Endothelial cell (in vitro differentiated cells): ENCODE data around the gene INHBE. TPM values are rescaled to one million over a fixed set of nuclear protein-coding genes. Genes with fewer than 3 reads are reported as not detected.
A peak's percentile ranks its signal among the peaks of the same experiment; 100 is the strongest.

Source experiments
- DNase-seq: peaks from one replicate; pipeline ENCODE4 v3.0.0; 2021; ENCODE audit warnings: low spot score
- H3K27ac Mint-ChIP-seq: one replicate; pipeline ENCODE4 v1.8.0; 2021; ENCODE audit warnings: mixed read lengths, inconsistent platforms; ENCODE audit not compliant: unreplicated experiment
- H3K27me3 Mint-ChIP-seq: one replicate; pipeline ENCODE4 v1.8.0; 2021; ENCODE audit warnings: mild to moderate bottlenecking, moderate library complexity, mixed read lengths, inconsistent platforms; ENCODE audit not compliant: unreplicated experiment
- H3K36me3 Mint-ChIP-seq: one replicate; pipeline ENCODE4 v1.8.0; 2021; ENCODE audit warnings: mild to moderate bottlenecking, low read depth, mixed read lengths, inconsistent platforms; ENCODE audit not compliant: unreplicated experiment
- H3K4me1 Mint-ChIP-seq: one replicate; pipeline ENCODE4 v1.8.0; 2021; ENCODE audit warnings: mild to moderate bottlenecking, mixed read lengths, inconsistent platforms; ENCODE audit not compliant: unreplicated experiment
- H3K4me3 Mint-ChIP-seq: one replicate; pipeline ENCODE4 v1.8.0; 2021; ENCODE audit warnings: mild to moderate bottlenecking, mixed read lengths, inconsistent platforms; ENCODE audit not compliant: unreplicated experiment
- H3K9me3 Mint-ChIP-seq: one replicate; pipeline ENCODE4 v1.8.0; 2021; ENCODE audit warnings: mixed read lengths, inconsistent platforms; ENCODE audit not compliant: unreplicated experiment
- CTCF ChIP-seq: fragments of 200-600 bp; sonication (generic); IDR thresholded peaks from one replicate; pipeline ENCODE4 v1.5.0; 2021; ENCODE audit warnings: antibody characterized with exemption; ENCODE audit not compliant: unreplicated experiment
- total RNA-seq: library from RNA; stranded (reverse); fragmentation: NEBNext Ultra II Directional; extraction: Animal tissue kit (Norgen Biotek cat#: 25700); gene quantifications from one replicate; pipeline ENCODE4 v1.2.1, GENCODE V29; 2021; ENCODE audit not compliant: unreplicated experiment

Gene INHBE
- total RNA-seq, 1 donor from 2014 or later: not detected

GRCh38 chr12:57449375-57449774, 5.7 kb upstream of the INHBE start:
- Mint-ChIP-seq H3K4me3 (no peak overlapping the region), H3K4me1 (no peaks in the 10 kb centered on the region), H3K27me3 (peaks cover 3% of the 10 kb centered on the region), H3K27ac (no peak overlapping the region), H3K9me3 (no peaks in the 10 kb centered on the region), H3K36me3 (peaks cover 7% of the 10 kb centered on the region)
- DNase-seq: no peak
- TF ChIP-seq CTCF: no peak

GRCh38 chr12:57450057-57450456, 5.0 kb upstream of the INHBE start:
- Mint-ChIP-seq H3K27me3 (peaks cover 3% of the 10 kb centered on the region), H3K9me3 (no peaks in the 10 kb centered on the region), H3K4me3 (no peak overlapping the region), H3K27ac (no peak overlapping the region), H3K4me1 (no peaks in the 10 kb centered on the region), H3K36me3 (peaks cover 7% of the 10 kb centered on the region)
- DNase-seq: no peak
- TF ChIP-seq CTCF: no peak

GRCh38 chr12:57451233-57451778, 3.8 kb upstream of the INHBE start:
- TF ChIP-seq CTCF: no peak
- Mint-ChIP-seq H3K4me1 (no peaks in the 10 kb centered on the region), H3K27ac (no peak overlapping the region), H3K4me3 (no peak overlapping the region), H3K27me3 (peaks cover 3% of the 10 kb centered on the region), H3K36me3 (peaks cover 7% of the 10 kb centered on the region), H3K9me3 (no peaks in the 10 kb centered on the region)
- no peak for DNase-seq

- Mint-ChIP-seq H3K27ac (no peak overlapping the region), H3K9me3 (no peaks in the 10 kb centered on the region), H3K36me3 (peaks cover 11% of the 10 kb centered on the region), H3K27me3 (peaks cover 3% of the 10 kb centered on the region), H3K4me1 (no peaks in the 10 kb centered on the region), H3K4me3 (no peak overlapping the region)
- no peak for TF ChIP-seq CTCF
- no peak for DNase-seq
Measured at GRCh38 chr12:57452181-57452936, 2.7 kb upstream of the INHBE start.

GRCh38 chr12:57452937-57453509, 2.1 kb upstream of the INHBE start:
- Mint-ChIP-seq H3K36me3 (peaks cover 11% of the 10 kb centered on the region), H3K9me3 (no peaks in the 10 kb centered on the region), H3K4me3 (no peak overlapping the region), H3K27me3 (peaks cover 4% of the 10 kb centered on the region), H3K27ac (no peak overlapping the region), H3K4me1 (no peaks in the 10 kb centered on the region)
- peak; percentile 83 for TF ChIP-seq CTCF
- peak; percentile 88 for DNase-seq
